CD4-positive, alpha-beta T cell treated with Interleukin-15 for 4 hours (primary cell): ENCODE results near the gene RSRP1.

ENCODE experiments used
- DNase-seq: peaks from one replicate; pipeline ENCODE4 v3.0.0-alpha.2; 2020; ENCODE audit warnings: low spot score

The RSRP1 gene

DNA sequence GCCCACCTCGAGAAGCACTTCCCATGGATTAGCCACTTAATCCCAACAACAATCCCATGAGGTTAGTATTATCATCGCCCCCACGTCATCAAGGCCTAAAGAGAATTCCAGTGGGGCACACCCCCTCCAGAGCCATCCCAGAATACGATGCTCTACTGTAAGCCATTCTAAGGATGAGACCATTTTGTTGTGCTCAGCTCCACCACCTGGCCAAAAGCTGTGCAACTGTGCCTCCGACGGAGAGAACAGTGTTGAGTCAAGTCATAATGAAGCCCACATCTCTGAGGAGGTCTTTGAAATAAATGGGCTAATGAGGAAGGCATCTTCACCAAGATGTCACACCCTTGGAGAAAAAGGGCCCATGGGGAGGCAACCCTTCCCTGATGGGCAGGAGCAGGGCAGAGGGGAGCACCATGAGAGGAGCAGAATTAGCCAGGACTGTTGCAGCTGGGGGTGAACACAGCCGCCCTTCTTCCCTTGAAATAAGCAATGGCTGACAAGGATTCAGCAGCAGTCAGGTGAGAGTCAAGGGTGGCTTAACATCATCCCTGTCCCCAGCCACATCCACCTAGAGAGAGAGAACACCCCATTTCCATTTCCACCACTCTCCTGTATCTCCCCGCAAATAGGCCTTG, 29.5 kb downstream of the RSRP1 start:
- DNase-seq: no peak

DNA sequence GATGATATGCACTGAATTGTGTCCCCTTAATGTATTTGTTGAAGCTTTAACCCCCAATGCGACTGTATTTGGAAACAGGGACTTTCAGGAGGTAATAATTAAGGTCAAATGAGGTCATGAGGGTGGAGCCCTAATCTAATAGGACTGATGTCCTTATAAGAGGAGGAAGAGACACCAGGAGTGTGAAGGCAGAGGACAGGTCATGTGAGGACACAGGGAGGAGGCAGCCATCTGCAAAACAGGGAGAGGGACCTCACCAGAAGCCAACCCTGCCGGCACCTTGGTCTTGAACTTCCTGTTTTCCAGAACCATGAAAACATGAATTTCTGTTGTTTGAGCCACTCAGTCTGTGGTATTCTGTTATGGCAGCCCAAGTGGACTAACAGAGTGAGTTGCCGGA, 30.2 kb downstream of the RSRP1 start:
- DNase-seq: no peak

DNA sequence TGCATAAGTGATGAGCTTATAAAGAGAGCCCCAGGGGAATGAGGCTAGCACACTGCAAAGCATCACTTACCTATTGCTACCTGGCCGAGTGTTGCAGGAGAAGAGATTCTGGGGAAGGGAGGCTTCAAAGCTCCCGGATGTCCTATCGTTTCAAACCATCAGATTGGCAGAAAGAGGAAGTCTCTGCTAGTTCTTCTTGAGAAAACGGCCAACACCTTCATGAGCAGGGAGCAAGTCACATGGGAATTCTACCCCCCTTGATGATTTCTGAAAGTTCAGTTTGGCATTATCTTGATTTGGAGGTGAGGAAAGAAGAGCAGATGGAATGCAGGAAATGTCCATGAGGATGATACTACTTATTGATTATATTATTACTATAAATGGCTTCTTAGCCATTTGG, 31.1 kb downstream of the RSRP1 start:
- no peak for DNase-seq

DNA sequence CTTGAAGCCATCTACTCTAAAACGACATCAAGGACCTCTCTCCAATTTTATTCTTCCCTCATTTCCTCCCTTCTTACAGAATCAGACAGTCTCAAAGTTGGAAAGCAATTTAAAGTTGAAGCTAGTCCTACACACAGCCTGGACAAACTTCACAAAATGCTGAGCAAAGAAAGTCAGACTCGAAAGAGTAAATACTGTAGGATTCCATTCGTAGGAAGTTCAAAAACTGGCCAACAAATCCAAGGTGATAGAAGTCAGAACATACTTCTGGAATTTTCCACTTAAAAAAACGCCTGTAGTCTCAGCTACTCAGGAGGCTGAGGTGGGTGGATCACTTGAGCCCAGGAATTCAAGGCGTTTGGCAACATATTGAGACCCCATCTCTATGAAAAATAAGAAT, 34.5 kb downstream of the RSRP1 start:
- DNase-seq: no peak

DNA sequence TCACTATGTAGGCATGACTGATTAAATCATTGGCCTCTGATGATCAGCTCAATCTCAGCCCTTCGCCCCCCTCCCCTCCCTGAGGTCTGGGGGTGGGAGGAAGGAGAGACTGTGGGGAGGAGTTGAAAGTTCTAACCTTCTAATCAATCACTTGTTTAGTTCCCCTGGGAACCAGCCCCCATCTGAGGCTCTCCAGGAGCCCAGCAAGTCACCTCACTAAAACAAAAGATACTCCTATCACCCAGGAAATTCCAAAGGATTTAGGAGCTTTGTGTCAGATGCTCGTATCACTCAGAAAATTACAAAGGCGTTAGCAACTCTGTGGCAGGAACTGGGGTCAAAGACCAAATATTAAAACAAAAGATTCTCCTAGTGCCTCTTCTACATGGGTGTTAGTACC, 36.5 kb downstream of the RSRP1 start:
- DNase-seq: no peak

DNA sequence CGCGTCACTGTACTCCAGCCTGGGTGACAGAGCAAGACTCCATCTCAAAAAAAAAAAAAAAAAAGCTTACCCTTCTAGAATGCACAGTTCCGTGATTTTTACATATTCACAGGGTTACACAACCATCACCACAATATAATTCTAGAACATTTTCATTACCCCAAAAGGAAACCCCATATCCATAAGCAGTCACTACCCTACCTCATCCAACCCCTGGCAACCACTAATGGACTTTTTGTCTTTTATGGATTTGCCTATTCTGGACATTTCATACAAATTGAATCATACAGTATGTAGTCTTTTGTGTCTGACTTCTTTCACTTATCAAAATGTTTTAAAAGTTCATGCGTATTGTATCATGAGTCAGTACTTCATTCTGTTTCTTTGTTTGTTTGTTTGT, 37.7 kb downstream of the RSRP1 start:
- no peak for DNase-seq

DNA sequence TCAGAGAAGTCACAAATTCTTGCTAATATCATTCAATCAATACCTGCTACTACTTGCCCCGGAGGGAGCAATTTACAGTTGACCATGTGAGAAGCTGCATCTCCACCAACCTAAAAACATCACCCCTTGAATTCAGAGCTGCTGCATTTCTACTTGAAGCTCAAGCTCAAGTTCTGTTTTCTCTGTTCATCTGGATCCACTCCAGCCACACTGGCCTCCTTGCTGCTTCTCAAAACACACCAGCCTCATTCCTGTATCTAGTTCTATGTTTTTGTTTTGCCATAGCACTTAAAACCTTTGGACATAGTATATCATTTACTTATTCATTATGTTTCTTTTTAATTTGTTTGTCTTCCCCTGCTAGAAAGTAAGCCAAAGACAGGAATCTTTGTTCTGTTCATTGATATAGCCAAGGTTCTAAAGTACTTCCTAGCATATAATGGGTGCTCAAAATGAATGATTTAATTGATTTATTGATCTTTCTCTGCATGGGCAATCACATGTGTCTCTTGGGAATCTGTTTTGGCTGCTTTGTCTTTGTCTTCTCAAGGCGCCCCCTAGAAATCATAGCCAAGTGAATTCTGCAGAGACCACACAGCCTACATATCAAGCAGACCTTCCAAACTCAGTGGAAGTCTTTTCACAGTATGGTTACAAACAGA, 38.6 kb downstream of the RSRP1 start:
- DNase-seq: no peak

DNA sequence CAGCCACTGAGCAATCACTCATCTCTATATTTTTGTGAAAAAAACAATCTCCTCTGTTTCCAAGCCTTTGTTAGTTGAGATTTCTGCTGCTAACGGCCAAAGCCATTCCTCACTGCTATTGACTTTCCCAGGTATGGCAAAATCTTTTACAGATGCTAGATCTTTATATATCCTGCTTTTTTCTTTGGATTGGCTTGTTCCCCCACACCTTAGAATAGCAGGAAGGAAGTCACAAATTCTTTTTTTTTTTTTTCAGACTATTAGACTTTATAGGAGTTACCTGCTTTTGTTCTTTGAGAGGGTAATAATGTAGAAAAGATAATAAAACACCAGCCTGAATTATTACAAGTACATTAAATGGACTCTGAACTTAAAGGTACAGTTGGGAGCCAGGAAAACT, 39.2 kb downstream of the RSRP1 start:
- no peak for DNase-seq

DNA sequence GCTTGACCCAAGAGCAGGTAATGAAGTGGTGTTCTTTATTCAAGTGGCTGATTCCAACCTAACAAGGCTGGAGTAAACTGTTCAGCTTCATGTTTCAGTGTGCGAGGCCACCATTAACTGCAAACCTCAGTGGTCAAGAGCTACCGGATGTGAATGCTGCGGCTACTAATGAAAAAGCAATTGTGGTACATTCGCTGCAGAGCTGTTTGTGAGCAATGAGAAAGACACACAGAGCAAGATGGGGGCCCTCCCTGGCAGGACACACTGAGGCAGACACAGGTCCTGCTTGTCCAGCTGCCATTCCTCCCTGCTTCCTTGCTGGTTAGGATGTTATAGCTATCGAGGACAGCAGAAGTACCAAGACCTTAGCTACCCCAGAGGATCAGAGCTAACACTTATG, 41.1 kb downstream of the RSRP1 start:
- DNase-seq: no peak

DNA sequence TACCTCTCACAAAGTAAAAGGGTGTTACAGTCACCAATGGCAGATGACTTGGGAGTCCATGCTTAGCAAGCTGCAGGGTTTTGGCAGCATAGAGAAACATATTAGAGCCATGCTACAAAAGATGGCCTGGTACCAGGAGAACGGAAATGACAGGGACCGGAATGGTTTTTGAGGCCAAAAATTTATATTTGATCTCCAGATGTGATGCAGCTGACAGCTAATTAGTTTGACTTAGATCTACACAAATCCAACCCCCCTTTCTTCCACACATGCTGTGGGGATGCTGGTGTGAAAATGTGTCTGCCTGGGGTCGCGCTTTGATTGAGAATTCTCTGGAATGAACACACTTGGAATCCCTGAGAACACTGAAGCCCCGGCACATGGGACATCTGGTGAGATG, 41.5 kb downstream of the RSRP1 start:
- DNase-seq: no peak

DNA sequence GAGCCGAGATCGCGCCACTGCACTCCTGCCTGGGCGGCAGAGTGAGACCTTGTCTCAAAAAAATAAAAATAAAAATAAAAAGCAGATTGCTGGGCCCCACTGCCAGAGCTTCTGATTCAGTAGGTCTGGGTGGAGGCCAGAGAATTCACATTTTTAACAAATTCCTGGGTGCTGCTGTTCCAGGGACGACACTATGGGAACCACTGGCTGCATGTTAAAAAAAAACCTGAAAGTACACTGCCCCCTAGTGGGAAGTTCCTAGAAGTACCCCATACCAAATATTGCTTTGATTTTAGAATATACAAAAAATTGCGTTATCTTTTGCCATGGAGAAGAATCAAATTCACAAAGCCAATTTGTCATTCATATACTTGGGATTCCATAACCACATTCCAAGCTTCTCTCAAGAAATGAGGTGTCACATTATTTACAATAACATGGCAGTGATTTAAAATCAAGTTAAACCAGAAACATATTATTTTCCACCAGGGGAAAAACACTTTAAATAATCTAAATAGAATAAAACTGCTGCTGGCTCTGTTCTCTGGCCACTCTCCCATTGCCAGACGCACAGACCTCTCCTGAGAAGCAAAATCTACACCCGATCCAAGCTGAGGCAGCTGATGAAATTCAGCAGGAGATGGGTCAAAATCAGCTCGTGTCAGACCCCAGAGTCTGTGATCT, 42.3 kb downstream of the RSRP1 start:
- peak; percentile 39 for DNase-seq

DNA sequence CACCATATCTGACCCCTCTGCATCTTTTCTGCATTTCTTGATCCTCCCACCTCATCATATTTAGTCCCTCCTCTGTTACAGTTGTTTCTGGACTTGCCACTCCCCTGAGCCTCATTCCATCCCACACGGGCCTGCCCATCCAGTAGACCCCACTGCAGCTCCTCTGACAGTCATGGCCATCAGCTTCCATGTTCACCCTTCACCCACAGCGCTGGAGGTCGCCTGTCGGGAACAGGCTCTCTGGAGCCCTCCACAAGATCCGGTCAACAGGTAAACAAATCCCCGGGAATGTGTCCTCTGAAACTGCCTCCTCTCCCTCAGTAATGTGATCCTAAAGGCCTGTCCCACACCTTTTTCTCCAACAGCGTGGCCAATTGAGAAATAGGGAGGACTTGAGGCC, 46.2 kb downstream of the RSRP1 start:
- no peak for DNase-seq

DNA sequence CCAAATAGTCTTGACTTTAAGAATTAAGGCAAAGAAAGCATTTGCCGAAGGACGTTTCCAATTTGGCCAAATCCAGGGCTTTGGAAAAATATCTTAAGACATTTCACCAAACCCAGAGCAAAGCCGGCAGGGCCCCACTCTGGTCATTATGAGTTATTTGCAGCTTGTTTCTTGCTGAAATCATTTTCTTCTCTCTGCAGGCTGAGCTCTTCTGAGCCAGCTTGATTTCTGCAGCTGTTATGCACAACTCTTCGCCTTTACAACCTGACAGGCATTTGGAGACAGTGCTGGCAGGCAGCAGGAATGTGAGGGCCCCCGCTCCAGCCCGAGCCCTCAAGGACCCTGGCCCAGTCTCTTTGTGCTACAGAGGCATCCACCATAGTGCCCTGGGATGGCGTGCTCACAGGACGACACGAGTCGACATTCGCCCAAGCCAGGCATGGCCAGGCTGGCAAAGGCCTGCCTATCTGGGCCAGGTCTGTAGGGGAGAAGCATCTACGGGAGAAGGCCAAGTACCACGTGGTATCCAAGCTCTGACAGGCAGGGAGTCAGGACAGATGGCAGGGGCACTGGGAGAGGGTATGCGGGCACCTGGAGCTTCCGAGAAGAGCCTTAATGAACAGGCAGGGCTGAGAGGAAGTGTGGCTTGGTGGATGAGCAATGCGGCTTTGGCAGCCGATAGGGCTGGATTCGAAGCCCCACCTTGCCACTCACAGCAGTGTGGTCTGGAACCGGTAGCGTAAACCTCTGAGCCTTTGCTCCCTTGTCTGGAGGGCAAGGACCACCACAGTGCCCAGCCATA, 47.2 kb downstream of the RSRP1 start:
- no peak for DNase-seq

DNA sequence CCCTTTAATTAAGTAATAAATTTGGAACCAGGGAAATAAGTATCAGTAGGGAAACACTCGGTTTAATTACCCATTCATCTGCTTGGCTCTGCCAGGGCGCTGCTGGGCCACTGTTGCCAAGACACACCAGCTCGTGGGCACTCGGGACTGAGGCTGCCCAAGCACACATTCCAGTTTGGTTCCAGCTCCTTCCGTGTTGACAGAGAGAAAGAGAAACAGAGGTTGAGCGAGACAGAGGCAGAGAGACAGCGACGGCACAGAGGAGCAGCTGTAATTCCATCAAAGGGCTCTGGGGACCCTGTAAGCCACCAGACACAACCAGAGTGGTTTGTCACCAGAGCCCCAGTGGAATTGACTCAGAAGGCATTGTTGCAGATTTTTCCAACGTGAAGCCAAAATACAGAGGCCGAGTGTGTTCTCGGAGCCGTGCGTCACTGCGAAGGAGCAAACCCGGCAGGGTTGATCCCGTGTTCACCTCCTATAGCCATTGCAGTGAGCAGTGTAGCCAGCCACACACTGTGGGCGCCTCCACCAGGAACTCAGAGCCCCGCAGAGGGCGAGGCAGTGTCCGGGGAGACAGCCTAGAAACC, 48.5 kb downstream of the RSRP1 start:
- DNase-seq: no peak

DNA sequence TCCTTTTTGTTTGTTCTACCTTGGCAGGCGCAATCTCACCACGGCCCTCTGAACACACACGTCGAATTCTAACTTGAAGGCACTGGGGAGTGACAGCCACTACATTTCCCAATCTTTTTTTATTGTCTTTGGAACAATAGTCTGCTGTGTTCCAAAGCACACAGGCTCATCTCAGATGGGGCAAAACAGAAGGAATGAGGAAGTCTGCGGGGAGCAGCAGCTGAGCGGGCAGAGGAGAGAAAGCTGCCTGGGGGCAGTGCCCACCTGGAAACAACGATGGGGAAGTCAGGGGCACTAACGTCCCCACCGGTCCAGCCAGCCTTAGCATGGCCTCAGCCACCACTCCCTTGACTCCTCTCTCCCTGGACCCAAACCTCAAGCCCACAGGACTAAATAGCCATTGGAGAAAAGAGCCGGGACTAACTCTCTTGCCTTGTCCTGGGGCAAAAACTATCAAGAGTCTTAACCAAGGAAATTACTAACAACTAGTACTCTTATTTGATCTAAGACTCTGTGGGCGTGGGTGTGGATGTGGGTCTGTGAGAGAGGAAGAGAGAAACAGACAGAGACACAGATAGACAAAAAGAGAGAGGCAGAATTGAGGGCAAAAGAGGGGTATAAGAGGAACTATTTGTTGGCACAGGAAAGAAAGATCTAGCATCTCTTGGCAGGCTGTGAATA, 49.1 kb downstream of the RSRP1 start:
- DNase-seq: no peak

DNA sequence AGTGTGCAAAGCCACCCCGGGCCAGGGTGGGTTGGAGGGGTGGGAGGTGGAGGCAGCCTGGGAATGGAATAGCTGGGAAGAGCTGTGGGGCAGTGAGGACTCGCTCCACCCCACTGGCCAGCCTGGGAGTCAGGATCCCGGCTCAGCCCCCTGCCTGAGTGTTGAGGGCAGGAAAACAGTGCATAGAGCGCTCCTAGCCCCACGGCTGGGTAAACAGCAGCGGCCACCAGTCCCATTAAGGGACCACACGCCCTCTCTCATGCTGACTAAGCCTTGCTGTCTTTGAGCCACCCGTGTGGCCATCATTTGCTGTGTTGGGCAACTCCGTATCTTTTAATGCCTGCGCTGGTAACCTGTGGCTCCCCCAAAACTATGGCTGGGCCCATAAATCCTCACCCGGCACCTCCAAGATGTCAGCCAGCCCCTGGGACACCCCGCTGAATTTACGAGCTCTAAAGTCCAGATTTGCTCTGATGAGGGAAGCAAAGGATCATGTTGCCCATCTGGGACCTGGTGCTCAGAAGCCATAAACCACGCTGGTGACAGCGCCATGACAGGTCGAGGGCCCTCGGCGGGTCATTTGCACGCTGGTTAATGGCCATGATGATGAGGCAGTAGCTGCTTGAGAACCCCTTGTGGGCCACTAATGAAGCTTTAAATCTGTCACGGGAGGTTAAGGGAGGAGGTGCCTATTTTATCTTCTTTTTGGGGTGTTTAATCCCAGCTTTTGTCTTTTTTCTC, 49.8 kb downstream of the RSRP1 start:
- no peak for DNase-seq

DNA sequence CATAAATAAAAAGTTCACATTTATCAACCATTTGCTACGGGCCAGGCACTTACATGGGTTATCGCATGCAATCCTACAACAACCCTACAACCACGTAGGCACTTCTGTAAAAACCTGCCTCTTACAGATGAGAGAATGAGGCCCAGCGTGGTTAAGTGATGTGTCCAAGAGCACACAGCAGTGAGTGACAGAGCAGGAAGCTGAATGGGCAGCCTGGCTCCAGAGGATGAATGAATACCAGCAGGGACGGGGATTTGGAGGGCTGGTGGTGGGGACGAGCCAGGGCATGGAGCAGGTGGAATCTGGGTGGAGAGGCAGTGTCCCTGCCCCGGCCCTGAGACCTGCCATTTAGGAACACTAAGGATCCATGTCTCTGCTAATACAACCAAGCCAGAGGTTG, 50.4 kb downstream of the RSRP1 start:
- no peak for DNase-seq

DNA sequence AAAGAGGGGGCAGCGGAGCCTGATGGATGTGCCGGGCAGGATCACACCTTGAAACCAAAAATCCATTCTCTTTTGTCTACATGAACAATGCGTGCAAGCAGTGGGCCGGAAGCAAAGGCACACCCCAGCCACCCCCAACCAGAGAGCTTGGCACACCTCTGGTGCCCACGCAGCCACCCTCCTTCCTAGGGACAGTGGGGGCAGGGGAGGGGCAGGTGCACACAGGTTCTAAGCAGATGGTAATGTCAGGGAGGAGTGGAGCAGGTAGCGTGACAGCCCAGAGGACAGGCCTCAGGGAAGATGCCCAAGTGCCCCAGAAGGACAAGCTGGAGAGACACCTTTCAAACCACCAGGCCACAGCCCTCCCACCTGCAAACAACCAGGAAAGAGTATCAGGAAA, 51.4 kb downstream of the RSRP1 start:
- DNase-seq: no peak

DNA sequence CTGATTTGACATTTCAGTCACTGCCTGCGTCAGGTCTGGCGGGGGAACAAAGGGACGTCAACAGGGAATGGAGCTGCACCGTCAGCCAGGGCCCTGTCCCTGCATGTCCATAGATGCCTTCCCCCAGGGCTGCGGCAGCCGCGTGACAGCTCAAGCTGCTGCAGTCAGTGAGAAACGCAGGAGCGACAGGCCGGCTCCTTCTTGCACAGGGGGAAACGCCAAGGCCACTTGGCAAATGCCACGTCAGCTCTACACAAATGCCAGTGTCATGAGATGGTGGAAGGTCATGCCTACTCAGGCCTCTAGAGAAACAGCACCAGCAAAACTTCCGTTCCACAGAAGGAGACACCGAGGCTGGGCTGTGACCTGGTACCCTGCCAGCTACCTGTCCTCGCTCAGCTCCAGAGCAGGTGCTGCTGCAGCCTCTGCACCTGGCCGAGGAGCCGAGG, 52.7 kb downstream of the RSRP1 start:
- DNase-seq: no peak

DNA sequence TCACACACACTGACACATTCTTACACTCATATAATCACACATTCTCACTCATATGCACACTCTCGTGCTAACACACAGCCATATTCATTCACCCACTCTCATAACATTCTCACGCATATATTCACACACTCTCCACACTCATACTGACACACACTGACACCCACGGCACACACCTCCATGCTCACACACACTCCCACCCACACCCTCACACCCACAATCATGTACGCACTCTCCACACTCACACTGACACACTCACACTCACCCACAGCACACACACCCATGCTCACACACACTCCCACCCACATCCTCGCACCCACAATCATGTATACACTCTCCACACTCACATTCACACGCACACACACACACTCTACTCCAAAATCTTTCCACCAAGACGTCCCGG, 53.2 kb downstream of the RSRP1 start:
- DNase-seq: no peak

DNA sequence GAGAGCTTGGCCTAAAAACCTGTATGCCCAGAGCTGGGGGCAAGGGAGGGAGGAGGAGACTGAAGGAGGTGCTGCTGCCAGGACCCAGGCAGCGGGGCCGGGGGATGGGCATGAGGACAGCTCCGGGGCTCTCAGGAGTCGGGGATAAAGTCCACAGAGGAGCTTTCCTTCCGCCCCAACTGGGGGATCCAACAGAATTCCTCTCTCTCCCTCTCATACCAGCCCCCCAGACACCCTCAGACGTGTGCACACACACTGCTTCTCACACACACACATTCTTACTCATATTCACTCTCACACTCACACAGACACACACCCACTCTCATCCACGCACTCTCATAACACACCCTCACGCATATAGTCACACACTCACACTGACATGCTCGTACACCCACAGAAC, 54.0 kb downstream of the RSRP1 start:
- no peak for DNase-seq
